Activated T-cell treated with anti-CD3 and anti-CD28 coated beads, Interleukin-2, amount 50 U/mL, for 1 hour (primary cell): ENCODE data around the gene SF3B4.

Experiments used
- DNase-seq: peaks from one replicate; pipeline ENCODE4 v3.0.0-alpha.2; 2020

Gene SF3B4

GRCh38 chr1:149932474-149932873 lies 4.9 kb upstream of the SF3B4 start:
- no peak for DNase-seq

- no peak for DNase-seq
Observed at GRCh38 chr1:149931212-149931790, 3.7 kb upstream of the SF3B4 start.

DNA sequence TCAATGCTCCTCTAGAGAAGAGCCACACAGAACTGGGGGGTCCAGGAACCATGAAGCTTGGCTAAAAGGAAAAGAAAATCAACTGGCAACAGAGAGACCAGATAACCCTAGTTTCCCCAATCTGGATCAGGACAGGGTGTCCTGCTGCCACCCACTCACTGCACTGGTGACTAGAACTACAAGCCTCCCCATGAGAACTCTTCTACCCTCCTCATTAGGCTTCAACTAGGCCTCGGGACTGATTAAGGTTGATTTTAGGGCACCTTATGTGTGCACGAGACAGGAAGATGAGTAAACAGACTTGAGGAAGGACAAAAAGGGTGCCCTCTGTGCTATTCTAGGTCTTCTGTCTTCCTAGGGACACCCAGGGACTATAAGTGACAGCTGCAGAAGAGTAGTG lies 2.3 kb upstream of the SF3B4 start:
- DNase-seq = no peak

GRCh38 chr1:149928401-149928724 lies 760 bp upstream of the SF3B4 start:
- no peak for DNase-seq

GRCh38 chr1:149927056-149927562 lies 494 bp downstream of the SF3B4 start:
- DNase-seq = no peak

- DNase-seq = no peak
Observed at GRCh38 chr1:149926296-149926695, 1.3 kb downstream of the SF3B4 start.

GRCh38 chr1:149925751-149926150 lies 1.9 kb downstream of the SF3B4 start:
- no peak for DNase-seq

DNA sequence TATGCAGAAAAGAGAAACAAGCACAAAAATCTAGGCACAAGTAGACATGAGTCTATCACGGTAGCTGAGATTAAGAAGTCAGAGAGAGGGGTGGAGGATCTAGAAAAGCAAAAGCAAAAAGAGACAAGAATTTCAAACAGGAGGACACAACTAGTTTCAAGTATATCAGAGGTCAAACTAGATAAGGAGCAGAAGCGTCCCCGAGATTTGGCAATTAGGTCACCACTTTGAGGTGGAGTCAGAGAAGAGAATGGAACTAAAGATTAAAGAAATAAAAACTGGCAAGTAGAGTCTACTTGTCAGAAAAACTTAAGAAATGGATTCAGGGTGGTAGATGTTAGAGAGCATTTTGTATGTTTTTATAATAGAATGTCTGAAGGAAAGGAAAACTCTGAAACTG lies 2.3 kb downstream of the SF3B4 start:
- DNase-seq = no peak

DNA sequence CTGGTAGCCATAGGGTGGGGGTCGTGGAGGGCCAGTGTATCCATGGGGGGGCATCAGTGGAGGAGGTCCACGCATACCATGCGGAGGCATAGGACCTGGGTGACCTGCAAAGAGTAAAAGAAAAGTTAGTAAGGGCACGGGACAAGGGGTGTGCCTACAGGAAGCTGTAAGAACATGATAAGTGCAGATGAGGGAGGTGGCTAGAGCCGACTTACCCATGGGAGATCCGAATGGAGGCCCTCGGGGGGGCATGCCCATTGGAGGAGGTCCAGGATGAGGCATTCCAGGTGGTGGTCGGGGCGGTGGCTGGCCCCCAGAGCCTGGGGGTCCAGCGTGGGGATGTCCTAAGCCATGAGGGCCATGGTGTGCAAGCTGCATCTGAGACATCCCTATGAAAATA lies 4.0 kb downstream of the SF3B4 start:
- DNase-seq = no peak

DNA sequence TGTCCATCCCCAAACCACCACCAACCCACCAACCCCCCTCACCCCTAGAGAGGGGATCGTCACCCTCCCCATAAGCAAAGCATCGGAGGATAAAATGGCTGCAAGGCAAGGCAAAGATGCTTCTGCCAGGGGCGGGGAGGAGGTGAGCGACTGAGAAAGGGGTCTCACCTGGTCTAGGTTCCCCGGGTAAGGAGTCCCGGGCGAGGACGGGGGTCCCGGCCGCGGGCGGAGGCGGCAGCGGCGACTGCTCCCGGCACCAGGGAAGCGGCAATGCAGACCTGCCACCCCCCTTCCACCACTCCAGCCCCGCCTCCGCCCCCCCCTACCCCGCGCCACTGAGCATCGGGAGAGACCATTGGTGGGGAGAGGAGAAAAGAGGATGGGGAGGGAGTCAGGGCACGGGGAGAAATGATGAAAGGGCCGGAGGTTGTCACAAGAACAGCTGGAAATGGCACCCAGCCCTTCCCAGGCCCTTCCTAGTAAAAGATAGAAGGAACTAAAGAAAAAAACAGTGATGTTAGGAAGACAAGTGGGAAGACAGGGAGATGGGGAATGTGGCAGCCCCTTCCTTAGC lies 9.9 kb downstream of the SF3B4 start, which contains the start of gene SV2A:
Gene SV2A (minus strand): TSS at position 274 of the 574 bp plus-strand sequence. CDS start 4,004 bp downstream, outside the sequence.
- DNase-seq = peak; percentile 62

DNA sequence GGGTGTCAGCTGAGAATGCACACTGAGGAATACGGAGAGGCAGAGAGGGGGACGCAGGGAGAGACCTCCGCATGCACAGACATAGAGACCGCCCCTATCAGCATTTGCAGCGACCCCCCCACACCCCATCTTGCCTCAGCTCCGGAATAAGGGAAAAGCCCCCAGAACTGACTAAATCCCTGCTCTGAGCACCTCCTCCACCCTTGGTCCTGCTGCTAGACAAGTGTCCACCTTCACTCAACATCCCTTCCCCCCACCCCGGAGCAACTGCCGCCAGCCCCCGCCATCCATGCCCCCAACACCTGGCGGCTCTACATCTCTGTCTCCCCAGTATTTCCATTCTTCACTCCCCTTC lies 10.7 kb downstream of the SF3B4 start:
- no peak for DNase-seq

DNA sequence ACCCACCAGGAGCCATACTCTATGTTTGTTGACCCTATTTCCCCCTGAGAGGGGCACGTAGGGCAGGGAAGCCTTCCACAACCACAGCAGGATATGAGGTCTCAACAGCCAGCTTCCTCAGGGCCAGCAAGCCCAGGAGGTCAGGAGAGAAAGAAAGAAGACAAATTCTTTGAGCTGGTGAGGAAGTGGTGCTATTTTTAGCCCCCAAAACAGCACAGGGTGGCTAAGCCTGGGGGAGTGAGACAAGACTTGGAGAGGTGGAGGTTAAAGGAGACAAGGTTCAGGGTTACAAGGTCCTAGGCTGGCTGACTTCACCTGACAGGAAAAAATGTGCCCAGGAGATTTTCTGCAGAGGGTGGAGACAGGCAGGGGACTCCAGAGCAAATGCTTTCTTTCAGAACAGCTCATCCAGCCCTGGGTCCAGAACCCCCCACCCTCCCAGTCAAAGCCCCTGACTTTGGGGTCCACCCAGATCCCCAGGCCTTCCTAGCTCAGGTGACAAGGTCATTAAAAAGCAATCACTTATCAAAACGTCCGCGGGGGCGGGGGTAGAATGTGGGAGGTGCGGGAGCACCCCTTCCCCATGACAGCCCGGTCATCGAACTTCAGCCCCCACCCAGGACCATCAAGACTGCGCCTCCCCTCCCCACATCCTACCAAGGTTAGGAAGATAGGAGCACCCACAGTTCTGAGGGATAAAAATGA lies 11.3 kb downstream of the SF3B4 start:
- no peak for DNase-seq

DNA sequence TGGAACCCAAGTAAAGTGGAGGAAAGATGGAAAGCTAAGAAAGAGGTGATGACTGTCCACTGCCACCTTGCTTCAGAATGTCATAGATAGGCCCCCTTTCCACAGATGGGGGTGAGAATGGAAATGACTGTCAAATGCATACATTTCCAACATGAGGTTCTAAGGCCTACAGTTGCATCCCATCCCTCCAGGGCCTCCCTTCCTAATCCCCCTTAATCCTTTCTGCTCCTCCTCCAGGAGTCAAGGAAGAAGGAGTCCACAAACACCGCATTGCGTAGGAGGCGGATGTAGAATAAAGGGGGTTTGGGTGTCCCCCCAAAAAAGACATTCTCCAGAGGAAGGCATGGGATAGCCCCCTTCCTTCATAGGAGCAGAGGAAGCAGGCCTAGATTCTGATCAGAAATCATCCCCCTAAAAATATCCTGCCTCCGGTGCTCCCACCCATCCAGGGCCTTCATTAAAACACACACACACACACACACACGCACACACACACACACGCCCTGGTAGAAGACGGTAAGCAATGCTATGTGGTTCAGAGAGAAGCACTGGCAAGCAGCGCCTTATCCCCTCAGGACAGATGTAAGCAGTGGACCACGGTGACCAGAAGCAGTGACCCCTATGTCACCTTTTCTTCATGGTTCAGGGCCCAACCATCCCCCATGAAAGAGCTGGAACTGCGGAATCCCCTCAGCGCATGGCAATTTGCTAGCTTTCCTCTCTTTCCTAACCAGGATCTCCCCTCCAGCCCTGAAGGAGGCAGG lies 12.0 kb downstream of the SF3B4 start:
- no peak for DNase-seq

DNA sequence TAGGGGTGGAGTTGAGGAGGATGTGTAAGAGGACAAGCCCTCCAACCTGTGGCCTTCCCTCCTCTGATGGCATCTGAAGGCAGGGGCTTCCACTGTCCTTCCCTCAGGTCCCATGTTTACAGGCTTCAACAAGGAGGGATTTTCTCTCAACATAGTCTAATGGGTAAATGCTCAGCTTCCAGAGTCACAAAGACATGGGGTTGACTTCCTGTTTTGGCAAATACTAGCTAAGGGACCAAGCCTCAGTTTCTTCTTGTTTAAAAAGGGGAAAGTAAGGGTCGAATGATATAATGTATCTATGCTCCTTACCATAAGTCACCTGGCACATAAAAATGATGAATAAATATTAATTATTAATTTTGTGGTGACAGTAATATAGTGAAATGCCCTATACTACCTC lies 13.1 kb downstream of the SF3B4 start:
- no peak for DNase-seq

DNA sequence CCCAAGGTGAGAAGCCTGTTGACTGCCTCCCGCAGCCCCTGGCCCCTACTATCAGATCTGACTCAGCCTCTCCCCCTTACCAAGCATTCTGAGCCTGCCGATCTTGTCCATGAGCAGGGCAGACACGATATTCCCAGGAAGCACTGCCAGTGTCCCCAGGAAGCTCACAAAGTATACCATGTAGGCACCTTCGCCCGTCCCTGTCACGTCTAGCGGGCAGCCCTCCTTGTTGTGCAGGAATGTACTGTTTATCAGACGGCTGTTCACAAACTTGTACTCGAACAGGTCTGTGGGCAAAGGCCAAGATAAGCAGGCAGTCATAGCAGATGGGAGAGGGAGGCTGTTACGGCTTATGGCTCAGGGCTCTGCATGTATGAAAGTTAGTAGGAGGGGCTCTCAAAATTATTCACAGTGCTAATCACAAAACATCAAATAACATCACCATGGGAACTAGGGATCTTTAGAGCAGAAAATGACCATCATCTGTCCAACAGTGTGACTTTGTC lies 21.0 kb downstream of the SF3B4 start:
- no peak for DNase-seq

- DNase-seq = no peak
Observed at GRCh38 chr1:149903836-149904491, 23.6 kb downstream of the SF3B4 start.

DNA sequence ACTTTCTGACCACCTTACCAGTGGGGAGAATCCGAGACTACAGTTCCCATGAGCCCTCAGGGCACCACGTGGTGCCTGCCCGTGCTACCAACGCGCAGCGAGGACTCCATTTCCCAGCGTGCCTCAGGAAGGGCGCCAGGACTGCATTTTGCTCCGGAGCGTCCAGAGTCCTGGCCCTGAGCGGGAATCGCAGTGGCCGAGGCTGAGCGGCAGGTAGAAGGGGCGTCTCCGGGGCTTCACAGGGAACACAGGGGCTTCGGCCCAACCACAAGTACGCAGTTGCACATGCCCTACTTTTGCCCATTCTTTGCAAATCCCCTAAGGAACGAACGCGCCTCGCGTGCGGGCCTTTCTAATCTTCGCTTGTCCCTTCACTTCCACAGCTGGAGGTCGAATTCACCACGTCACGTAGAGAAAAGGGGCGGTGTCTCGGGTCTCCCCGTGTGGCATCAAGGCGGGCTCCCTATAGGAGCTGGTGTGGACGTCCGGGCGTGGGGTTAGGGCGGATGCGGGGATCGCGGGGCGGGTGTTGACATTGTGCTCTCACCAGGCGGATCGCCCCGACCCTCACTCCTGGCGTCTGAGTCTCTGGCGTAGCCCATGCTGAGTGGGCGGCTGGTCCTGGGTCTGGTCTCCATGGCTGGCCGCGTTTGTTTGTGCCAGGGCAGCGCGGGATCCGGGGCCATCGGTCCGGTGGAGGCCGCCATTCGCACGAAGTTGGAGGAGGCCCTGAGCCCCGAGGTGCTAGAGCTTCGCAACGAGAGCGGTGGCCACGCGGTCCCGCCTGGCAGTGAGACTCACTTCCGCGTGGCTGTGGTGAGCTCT lies 27.9 kb downstream of the SF3B4 start, which contains the start of gene BOLA1:
Gene BOLA1 (plus strand): TSS at position 109 of the 825 bp plus-strand sequence. CDS start 492 bp downstream, at position 601.
- DNase-seq = peak; percentile 79

GRCh38 chr1:149896575-149896974 lies 31.0 kb downstream of the SF3B4 start:
- DNase-seq = no peak

- DNase-seq = no peak
Observed at GRCh38 chr1:149888999-149889289, 38.7 kb downstream of the SF3B4 start.

- peak; percentile 72 for DNase-seq
Observed at GRCh38 chr1:149888247-149888998, 39.2 kb downstream of the SF3B4 start.
